ENCODE measurements around the gene CDYL2. TPM values are rescaled to one million over a fixed set of nuclear protein-coding genes. Genes with fewer than 3 reads are reported as not detected.

The CDYL2 gene
- total and polyA plus RNA-seq, 4 donors: 0.84 to 4.1 (median 2.3) TPM

DNA sequence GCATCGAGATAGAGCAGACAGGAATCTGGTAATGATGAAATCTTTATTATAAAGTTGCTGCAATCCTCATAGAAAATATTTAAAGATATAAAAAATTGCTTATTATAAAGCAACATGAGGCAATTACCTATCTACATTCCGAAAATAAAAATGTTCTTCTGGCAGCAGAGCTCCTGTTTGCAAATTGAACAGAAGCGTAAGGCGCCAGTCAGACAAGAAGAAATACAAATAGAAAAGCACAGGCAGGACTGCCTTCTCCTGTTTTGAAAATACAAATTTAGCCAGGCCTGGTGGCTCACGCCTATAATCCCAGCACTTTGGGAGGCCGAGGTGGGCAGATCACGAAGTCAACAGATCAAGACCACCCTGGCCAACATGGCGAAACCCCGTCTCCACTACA lies 95.6 kb downstream of the CDYL2 start:
- Histone ChIP-seq H3K4me1 (ENCODE audit: control insufficient read depth in 4 of 4, insufficient read depth in 4 of 4, low read length in 3 of 4) (no peaks in the 10 kb centered on the region), H3K9ac (ENCODE audit: low read depth in 1 of 2, low read length in 2 of 2) (no peak overlapping the region), H3K4me3 (ENCODE audit: low read depth in 1 of 3, low read length in 3 of 3) (no peak overlapping the region), H3K36me3 (ENCODE audit: control insufficient read depth in 4 of 4, insufficient read depth in 3 of 4, low read depth in 1 of 4, low read length in 3 of 4) (no peaks in the 10 kb centered on the region), H3K27ac (ENCODE audit: low read depth in 1 of 2, low read length in 2 of 2) (no peak overlapping the region), H3K9me3 (ENCODE audit: control insufficient read depth in 4 of 4, low read length in 3 of 4) (peaks cover 0 to 2% (median 1%) of the 10 kb centered on the region in 4 donors), H3K27me3 (ENCODE audit: control insufficient read depth in 4 of 4, insufficient read depth in 4 of 4, low read length in 3 of 4) (no peaks in the 10 kb centered on the region)
- 93% methylated on average over 9 of the region's 9 CpGs for WGBS
- TF ChIP-seq NR2F2 (IDR thresholded peaks at IDR 0.05): no peak
- no peak for TF ChIP-seq EGR1 (IDR thresholded peaks at IDR 0.05; ENCODE audit: low read depth in 2 of 2)
- no peak for TF ChIP-seq RXRA (IDR thresholded peaks at IDR 0.05)
- DNase-seq (ENCODE audit: low spot score): no peak

GRCh38 chr16:80707686-80708085 lies 96.7 kb downstream of the CDYL2 start:
- DNase-seq (ENCODE audit: low spot score): no peak
- Histone ChIP-seq H3K4me1 (ENCODE audit: control insufficient read depth in 4 of 4, insufficient read depth in 4 of 4, low read length in 3 of 4) (no peaks in the 10 kb centered on the region), H3K27ac (ENCODE audit: low read depth in 1 of 2, low read length in 2 of 2) (no peak overlapping the region), H3K4me3 (ENCODE audit: low read depth in 1 of 3, low read length in 3 of 3) (no peak overlapping the region), H3K9ac (ENCODE audit: low read depth in 1 of 2, low read length in 2 of 2) (no peak overlapping the region), H3K36me3 (ENCODE audit: control insufficient read depth in 4 of 4, insufficient read depth in 3 of 4, low read depth in 1 of 4, low read length in 3 of 4) (no peaks in the 10 kb centered on the region), H3K9me3 (ENCODE audit: control insufficient read depth in 4 of 4, low read length in 3 of 4) (no peaks in the 10 kb centered on the region), H3K27me3 (ENCODE audit: control insufficient read depth in 4 of 4, insufficient read depth in 4 of 4, low read length in 3 of 4) (no peaks in the 10 kb centered on the region)
- TF ChIP-seq YY1 (IDR thresholded peaks at IDR 0.05): no peak
- no peak for TF ChIP-seq HNF4A (conservative IDR thresholded peaks at IDR 0.05)
- TF ChIP-seq, protein P1, sequence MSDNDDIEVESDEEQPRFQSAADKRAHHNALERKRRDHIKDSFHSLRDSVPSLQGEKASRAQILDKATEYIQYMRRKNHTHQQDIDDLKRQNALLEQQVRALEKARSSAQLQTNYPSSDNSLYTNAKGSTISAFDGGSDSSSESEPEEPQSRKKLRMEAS (IDR thresholded peaks at IDR 0.05): no peak
- TF ChIP-seq ZBTB33 (IDR thresholded peaks at IDR 0.05): no peak

- no peaks in the 10 kb centered on the region for H3K36me3 ChIP-seq (ENCODE audit: control insufficient read depth in 4 of 4, insufficient read depth in 3 of 4, low read depth in 1 of 4, low read length in 3 of 4)
- no peaks in the 10 kb centered on the region for H3K9me3 ChIP-seq (ENCODE audit: control insufficient read depth in 4 of 4, low read length in 3 of 4)
- no peak overlapping the region for H3K9ac ChIP-seq (ENCODE audit: low read depth in 1 of 2, low read length in 2 of 2)
- H3K4me3 ChIP-seq (ENCODE audit: low read depth in 1 of 3, low read length in 3 of 3): no peak overlapping the region
- no peak overlapping the region for H3K27ac ChIP-seq (ENCODE audit: low read depth in 1 of 2, low read length in 2 of 2)
- H3K4me1 ChIP-seq (ENCODE audit: control insufficient read depth in 4 of 4, insufficient read depth in 4 of 4, low read length in 3 of 4): no peaks in the 10 kb centered on the region
- TF ChIP-seq REST (IDR thresholded peaks at IDR 0.05): no peak
- no peak for TF ChIP-seq SP1 (IDR thresholded peaks at IDR 0.05)
- TF ChIP-seq NR2F2 (IDR thresholded peaks at IDR 0.05): no peak
- no peak for TF ChIP-seq ATF3 (IDR thresholded peaks at IDR 0.05)
- TF ChIP-seq, protein P1 (IDR thresholded peaks at IDR 0.05): no peak
- WGBS: 88% methylated on average over 2 of the region's 2 CpGs
- no peak for DNase-seq (ENCODE audit: low spot score)
- no peaks in the 10 kb centered on the region for H3K27me3 ChIP-seq (ENCODE audit: control insufficient read depth in 4 of 4, insufficient read depth in 4 of 4, low read length in 3 of 4)
These were observed 98.8 kb downstream of the CDYL2 start for GRCh38 chr16:80705596-80705995.

Measured in liver (tissue), 9 donors.